Lower lobe of right lung (tissue), 2 donors: ENCODE data around the gene CCDC110. TPM values are rescaled to one million over a fixed set of nuclear protein-coding genes. Genes with fewer than 3 reads are reported as not detected.

Source experiments
- ATAC-seq, 2 donors: fragments of 200-7000 bp; cut with Tn5 transposase; one replicate each; pipeline ENCODE4 v1.9.1; 2020 to 2022; ENCODE audit warnings: mild to moderate bottlenecking in 2 of 2, moderate library complexity in 2 of 2
- DNase-seq: peaks from one replicate; pipeline ENCODE4 v3.0.0-alpha.2; 2020
- H3K27ac ChIP-seq: fragments of 200-600 bp; one replicate; pipeline ENCODE4 v1.8.0; 2022
- H3K27me3 ChIP-seq: fragments of 200-600 bp; one replicate; pipeline ENCODE4 v1.8.0; 2022; ENCODE audit warnings: low read depth
- H3K36me3 ChIP-seq: fragments of 200-600 bp; one replicate; pipeline ENCODE4 v1.8.0; 2022; ENCODE audit warnings: mild to moderate bottlenecking
- H3K4me1 ChIP-seq: fragments of 200-600 bp; one replicate; pipeline ENCODE4 v1.8.0; 2022
- H3K4me3 ChIP-seq: fragments of 200-600 bp; one replicate; pipeline ENCODE4 v1.8.0; 2022; ENCODE audit warnings: mild to moderate bottlenecking
- H3K9me3 ChIP-seq: fragments of 200-600 bp; one replicate; pipeline ENCODE4 v1.8.0; 2022
- CTCF ChIP-seq: fragments of 200-600 bp; IDR thresholded peaks from one replicate; pipeline ENCODE4 v1.8.0; 2022; ENCODE audit warnings: antibody characterized with exemption, mild to moderate bottlenecking
- intact Hi-C: fragments of 100-400 bp; cut with DNase I; formaldehyde crosslinking; loops from one replicate; pipeline ENCODE4 v1.11.0; 2022
- total RNA-seq: library from RNA; stranded (reverse); fragmentation: NEBNext Ultra II Directional; extraction: Animal tissue kit (Norgen Biotek cat#: 25700); gene quantifications from one replicate; pipeline ENCODE4 v1.2.1, GENCODE V29; 2021
- donor health status: DM: no; HTN: yes; CAD: no; lungs with severe emphysema.

The CCDC110 gene
- total RNA-seq, 1 donor from 2014 or later, result 0.44 TPM

- Histone ChIP-seq H3K27me3 (no peaks in the 10 kb centered on the region), H3K27ac (no peak overlapping the region), H3K36me3 (no peaks in the 10 kb centered on the region), H3K9me3 (no peaks in the 10 kb centered on the region), H3K4me3 (no peak overlapping the region), H3K4me1 (peaks cover 3% of the 10 kb centered on the region)
- DNase-seq (no peak), ATAC-seq (no peak)
- intact Hi-C loops, result no loop called here
- no peak for TF ChIP-seq CTCF
Measured at GRCh38 chr4:185467101-185467500, 4.4 kb downstream of the CCDC110 start.

GRCh38 chr4:185465707-185466106 is 5.8 kb downstream of the CCDC110 start:
- H3K27me3 ChIP-seq, result no peaks in the 10 kb centered on the region
- no peak overlapping the region for H3K27ac ChIP-seq
- no peak for DNase-seq
- no peaks in the 10 kb centered on the region for H3K4me1 ChIP-seq
- H3K36me3 ChIP-seq, result no peaks in the 10 kb centered on the region
- no peaks in the 10 kb centered on the region for H3K9me3 ChIP-seq
- intact Hi-C loops, result no loop called here
- H3K4me3 ChIP-seq, result no peak overlapping the region
- TF ChIP-seq CTCF, result no peak
- ATAC-seq, result no peak

GRCh38 chr4:185464887-185465286 is 6.6 kb downstream of the CCDC110 start:
- Histone ChIP-seq H3K27me3 (no peaks in the 10 kb centered on the region), H3K4me1 (no peaks in the 10 kb centered on the region), H3K9me3 (no peaks in the 10 kb centered on the region), H3K36me3 (no peaks in the 10 kb centered on the region), H3K27ac (no peak overlapping the region), H3K4me3 (no peak overlapping the region)
- ATAC-seq (no peak), DNase-seq (no peak)
- no peak for TF ChIP-seq CTCF
- intact Hi-C loops, result no loop called here

- intact Hi-C loops, result no loop called here
- Histone ChIP-seq H3K27ac (no peak overlapping the region), H3K36me3 (no peaks in the 10 kb centered on the region), H3K27me3 (no peaks in the 10 kb centered on the region), H3K9me3 (no peaks in the 10 kb centered on the region), H3K4me1 (no peaks in the 10 kb centered on the region), H3K4me3 (no peak overlapping the region)
- ATAC-seq (no peak), DNase-seq (no peak)
- TF ChIP-seq CTCF, result no peak
Measured at GRCh38 chr4:185464183-185464582, 7.3 kb downstream of the CCDC110 start.

GRCh38 chr4:185463541-185463940 is 8.0 kb downstream of the CCDC110 start:
- Histone ChIP-seq H3K36me3 (no peaks in the 10 kb centered on the region), H3K27me3 (no peaks in the 10 kb centered on the region), H3K9me3 (no peaks in the 10 kb centered on the region), H3K27ac (no peak overlapping the region), H3K4me3 (no peak overlapping the region), H3K4me1 (no peaks in the 10 kb centered on the region)
- ATAC-seq (no peak), DNase-seq (no peak)
- intact Hi-C loops, result no loop called here
- TF ChIP-seq CTCF, result no peak

- no peak for TF ChIP-seq CTCF
- no peaks in the 10 kb centered on the region for H3K9me3 ChIP-seq
- H3K4me3 ChIP-seq, result no peak overlapping the region
- no peaks in the 10 kb centered on the region for H3K36me3 ChIP-seq
- intact Hi-C loops, result no loop called here
- H3K27ac ChIP-seq, result no peak overlapping the region
- no peaks in the 10 kb centered on the region for H3K4me1 ChIP-seq
- ATAC-seq (no peak), DNase-seq (no peak)
- no peaks in the 10 kb centered on the region for H3K27me3 ChIP-seq
Measured at GRCh38 chr4:185461565-185461964, 10.0 kb downstream of the CCDC110 start.
